Amniotic stem cell (primary cell): ENCODE results near the gene TTC28.
A peak's percentile ranks its signal among the peaks of the same experiment; 100 is the strongest.
"Not testable (repeated sequence)": the region's sequence is repeated elsewhere in the genome, so short reads cannot be mapped to it uniquely, and the experiment has no call there.

Source experiments
- DNase-seq: peaks from one replicate; lab custom pipeline; 2025; lab: John Stamatoyannopoulos, UW

The TTC28 gene

DNA sequence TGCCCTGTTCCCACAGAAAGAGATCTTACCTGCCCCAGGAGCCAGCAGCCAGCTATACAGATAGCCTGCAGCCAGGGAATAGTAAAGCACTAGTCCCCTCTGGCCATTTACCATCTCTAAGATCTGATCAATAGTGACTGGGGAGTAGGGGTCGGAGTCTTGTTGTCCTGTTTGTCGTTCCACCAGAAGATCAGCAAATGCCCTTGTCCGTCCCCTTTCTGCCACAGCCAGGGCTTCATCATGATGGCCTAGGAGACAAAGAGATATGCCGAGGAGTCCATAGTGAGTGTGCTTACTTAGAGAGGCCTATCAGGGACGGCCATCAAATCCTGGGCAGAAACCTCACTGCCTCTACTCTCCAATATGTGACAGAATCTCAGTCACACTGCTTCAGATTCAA lies 583.5 kb downstream of the TTC28 start:
- DNase-seq: no peak

DNA sequence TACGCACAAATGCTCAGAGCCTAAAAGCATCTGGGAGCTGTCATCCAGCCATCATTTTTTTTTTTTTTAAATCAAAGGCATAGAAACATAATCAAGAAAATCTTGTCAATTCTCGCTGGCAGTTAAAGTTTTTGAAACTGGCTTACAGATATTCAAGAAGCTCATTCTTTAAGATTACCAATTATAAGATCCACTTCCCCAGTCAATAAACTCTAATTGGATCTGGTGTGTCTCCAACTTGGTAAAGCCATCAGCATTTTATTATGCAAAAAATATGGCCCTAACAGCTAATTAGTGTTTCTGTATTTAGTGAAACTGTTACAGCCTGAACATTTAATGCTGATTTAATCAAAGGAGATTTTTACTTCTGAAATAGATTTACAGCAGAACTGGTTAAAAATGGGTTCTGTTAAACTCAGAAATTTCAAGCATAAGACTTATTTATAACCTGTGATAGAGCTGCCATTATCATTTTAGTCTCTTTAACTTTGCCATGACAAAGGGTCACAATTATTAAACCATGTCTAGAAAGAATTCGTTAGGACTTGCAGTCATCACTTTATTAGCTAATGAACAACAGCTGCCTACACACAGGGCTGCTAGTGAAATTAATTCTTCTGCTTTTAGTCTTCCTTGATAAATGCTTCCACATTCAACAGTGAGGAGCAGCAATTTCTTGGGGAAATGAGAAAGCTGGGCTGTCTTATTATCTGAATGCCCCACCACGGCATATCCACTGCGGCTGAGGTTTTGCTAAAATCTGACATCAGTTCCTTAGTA lies 584.1 kb downstream of the TTC28 start:
- no peak for DNase-seq

DNA sequence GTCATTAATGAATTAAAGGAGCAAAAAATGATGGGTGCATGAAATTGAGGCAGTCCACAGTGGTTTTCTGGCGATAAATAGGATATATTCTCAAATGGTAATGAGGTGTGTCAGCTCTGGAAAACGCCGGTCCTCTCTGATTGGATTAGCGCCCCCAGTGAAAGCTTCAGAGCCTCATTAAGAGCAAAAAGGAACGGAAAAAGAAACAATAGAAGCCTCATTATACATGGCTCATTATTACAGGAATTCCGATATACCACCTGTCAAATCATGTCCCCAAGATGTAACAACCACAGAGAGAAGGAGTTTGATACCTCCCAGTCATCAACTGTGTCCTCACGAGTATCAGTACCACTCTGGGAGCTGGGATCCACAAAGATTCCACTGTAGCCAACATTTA lies 584.9 kb downstream of the TTC28 start:
- DNase-seq: no peak

DNA sequence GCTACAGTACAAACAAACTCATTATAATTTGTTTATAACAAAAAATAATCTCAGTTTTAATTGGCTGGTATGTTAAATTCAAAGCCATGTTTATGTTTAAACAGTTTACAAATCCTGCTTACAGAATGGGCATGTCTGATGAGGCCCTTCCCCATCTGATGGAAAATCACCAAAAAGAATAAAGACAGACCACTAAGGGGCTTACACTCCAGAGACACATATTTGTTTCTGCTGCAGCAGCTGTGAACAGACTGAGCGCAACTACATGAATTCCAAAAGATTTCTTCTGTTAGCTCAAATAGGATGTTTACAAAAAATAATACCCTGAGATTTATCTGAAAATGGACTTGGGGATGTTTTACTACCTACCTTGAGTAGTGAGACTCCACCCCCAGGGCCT lies 585.9 kb downstream of the TTC28 start:
- no peak for DNase-seq

DNA sequence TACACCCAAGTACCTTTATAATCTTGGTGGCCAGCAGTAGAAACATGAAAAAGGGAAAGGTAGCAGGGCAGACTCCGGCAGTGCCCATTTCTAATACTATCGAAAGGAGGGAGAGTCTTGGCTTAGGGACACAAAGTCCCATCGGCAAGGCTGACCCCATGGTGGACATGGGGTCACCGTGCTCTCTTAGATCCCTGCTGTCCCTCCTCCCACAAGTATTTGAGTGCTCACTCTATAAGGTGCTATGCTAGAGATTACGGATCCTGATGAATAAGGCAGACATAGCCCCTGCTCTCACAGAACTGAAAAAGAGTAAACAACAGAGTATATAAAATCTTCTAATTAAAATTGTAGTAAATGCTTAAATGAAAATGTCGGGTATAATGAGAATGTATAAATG lies 588.2 kb downstream of the TTC28 start:
- no peak for DNase-seq

DNA sequence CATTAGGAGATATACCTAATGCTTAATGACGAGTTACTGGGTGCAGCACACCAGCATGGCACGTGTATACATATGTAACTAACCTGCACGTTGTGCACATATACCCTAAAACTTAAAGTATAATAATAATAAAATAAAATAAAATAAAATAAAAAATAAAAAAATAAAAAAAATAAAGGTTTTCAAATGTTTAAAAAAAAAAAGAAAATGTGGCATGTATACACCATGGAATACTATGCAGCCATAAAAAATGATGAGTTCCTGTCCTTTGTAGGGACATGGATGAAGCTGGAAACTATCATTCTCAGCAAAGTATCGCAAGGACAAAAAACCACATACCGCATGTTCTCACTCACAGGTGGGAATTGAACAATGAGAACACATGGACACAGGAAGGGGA lies 590.1 kb downstream of the TTC28 start:
- not testable (repeated sequence) for DNase-seq

DNA sequence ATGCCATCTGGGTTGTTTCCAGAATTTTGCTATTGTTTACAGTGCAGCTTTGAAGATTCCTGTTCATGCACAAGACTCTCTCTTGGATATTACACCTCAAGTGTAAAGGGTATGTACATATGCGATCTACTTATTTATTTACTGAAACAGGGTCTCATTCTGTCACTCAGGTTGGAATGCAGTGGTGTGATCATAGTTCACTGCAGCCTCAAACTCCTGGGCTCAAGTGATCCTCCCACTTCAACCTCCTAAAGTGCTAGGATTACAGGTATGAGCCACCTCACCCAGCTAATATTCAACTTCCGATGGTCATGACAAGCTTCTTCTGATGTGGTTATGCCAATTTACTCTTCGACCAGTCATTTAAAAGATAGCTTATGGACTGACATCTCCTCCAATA lies 602.5 kb downstream of the TTC28 start:
- no peak for DNase-seq

DNA sequence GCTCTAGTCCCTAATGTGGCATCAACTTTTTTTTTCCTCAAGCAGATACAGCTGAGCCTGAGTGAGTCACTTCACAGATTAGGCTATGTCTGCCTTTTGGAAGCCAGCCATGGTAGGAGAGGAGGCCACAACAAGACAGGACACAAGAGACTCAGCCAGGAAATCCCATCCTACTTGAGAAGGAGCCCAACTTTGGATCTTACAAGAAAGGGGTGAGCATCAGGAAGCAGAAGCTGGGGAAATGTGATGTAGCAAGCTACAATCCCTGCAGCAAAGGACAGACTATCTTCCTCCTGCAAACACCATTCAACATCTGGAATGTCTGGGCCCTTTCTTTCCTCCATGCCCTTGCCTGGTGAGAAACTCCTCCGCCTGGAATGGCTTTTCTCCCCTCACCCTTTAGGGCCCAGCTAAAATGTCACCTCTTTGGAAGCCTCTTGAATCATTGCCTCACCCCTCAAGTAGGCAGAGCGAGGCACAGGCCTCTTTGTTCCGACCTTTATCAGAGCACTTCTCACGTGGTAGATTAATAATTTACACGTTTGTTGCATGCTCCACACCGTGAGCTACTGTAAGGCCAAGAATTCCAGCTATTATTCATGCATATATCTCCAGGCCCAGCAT lies 604.2 kb downstream of the TTC28 start:
- peak; percentile 54 for DNase-seq

DNA sequence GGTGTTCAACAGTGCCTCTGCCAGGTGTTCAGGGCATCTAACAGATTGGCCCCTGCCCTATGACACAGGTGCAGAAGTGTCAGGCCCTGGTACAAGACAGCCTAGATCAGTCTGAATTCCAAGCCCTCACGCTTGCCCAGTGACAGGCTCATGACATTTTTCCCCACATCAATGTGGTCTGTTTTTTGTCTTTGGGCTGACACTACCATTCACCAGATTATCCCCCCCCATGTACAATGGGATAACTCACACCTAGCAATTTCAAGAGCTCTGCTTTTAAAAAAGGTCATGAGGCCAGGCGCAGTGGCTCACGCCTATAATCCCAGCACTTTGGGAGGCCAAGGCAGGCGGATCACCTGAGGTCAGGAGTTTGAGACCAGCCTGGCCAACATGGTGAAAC lies 605.1 kb downstream of the TTC28 start:
- DNase-seq: no peak

DNA sequence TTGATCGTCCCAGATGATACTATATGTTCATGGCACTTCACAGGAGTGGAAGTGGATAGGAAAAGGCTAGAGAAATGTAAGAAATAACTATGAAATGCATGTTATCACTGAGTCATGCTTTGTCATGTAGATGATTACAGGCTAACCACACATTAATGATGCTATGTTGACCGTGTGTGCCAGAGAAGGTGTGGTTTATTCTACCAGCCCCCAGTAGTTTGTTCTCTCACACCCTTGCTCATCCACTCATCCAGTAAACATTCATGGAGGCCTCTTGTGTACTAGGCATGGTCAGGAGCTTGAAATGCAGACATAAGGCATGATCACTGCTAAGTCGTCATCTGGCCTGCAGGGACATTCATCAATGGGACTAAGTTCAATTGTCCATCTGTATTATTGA lies 607.6 kb downstream of the TTC28 start:
- no peak for DNase-seq

DNA sequence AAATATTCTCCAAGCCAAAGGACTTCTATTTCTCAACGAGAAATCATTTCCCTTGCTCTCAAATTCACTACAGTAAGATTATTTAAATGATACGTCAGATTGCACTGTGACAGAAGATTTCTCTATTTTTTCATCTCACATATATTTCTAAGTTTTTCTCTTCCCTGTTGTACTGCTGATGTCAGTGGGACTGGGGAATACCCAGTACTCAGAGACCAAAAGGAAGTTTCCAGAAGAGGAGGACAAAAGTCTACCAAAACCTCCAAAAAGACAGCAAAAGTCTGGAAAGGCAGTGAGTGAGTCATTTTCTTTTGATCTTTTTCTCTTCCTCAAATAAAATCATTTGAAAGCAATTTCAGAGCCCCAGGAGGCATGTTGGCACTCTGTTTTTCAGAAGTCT lies 610.8 kb downstream of the TTC28 start:
- no peak for DNase-seq

DNA sequence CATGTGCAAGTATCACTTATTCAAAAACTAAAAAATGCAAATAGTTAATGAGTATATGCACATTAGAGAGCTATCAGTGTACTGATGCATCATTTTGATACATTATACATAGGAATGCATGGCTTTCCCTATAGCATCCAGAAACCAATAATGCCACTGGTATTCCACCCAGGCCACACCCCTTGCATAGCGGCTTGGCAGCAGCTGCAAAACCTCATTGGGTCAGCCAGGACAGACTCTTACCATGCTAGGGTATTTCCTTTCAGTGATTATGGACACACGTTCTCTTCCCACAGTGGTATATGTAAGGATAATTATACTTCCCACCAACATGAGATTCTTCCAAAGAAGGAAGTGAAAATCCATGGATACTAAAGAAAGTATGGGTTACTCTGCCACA lies 614.7 kb downstream of the TTC28 start:
- DNase-seq: no peak

DNA sequence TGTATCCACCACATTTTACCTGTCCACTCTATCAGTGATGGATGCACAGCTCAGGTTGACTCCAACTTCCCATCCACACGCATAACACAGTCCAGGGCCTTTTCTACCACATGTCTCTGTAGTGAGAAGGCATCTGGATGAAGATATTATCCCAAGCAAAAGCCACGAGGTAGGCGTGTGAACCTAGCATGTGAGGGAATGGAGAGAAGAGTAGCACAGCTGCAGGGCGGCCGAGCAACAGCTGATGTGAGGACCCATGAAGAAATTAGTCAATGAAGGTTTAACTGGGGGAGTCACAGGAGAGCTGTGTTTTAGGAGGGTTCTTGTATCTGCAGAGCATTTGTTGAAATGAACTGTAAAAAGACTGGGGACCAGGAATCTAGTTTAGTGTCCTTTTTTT lies 616.0 kb downstream of the TTC28 start:
- DNase-seq: no peak

DNA sequence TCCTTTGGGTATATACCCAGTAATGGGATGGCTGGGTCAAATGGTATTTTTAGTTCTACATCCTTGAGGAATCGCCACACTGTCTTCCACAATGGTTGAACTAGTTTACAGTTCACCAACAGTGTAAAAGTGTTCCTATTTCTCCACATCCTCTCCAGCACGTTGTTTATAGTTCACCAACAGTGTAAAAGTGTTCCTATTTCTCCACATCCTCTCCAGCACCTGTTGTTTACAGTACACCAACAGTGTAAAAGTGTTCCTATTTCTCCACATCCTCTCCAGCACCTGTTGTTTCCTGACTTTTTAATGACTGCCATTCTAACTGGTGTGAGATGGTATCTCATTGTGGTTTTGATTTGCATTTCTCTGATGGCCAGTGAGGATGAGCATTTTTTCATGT lies 619.0 kb downstream of the TTC28 start:
- DNase-seq: not testable (repeated sequence)

DNA sequence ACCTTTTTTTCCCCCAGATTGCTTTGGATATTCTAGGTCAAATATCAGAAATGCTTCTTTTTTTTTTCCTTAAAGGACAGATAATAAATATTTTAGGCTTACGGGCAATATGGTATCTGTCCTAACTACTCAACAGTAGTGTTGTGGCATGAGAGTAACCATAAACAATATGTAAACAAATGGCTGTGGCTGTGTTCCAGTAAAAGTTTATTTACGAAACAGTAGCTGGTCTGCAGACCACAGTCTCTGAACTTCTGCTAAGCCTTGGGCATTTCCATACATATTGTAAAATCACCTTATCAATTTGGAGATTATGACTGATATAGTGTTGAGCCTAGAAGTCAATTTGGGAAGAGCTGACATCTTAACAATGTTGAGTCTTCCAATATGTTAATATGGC lies 621.6 kb downstream of the TTC28 start:
- DNase-seq: no peak

DNA sequence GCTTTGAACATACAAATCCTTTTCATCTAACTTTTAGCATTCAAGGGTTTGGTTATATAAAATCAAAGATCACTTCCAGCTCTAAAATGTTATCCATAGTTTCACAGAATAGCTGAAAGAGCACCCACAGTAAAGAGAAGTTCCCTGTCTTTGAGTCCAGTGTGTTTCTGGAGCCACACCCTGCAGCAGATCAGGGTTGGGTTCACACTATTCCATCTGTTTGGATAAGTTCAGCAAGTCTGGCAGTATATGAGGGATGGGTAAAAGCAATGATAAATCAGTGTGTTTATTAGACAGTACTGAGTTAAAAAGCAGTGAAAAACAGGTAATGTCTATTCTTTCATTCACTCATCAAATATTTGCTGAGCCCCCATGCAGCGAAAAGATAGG lies 624.8 kb downstream of the TTC28 start:
- no peak for DNase-seq

DNA sequence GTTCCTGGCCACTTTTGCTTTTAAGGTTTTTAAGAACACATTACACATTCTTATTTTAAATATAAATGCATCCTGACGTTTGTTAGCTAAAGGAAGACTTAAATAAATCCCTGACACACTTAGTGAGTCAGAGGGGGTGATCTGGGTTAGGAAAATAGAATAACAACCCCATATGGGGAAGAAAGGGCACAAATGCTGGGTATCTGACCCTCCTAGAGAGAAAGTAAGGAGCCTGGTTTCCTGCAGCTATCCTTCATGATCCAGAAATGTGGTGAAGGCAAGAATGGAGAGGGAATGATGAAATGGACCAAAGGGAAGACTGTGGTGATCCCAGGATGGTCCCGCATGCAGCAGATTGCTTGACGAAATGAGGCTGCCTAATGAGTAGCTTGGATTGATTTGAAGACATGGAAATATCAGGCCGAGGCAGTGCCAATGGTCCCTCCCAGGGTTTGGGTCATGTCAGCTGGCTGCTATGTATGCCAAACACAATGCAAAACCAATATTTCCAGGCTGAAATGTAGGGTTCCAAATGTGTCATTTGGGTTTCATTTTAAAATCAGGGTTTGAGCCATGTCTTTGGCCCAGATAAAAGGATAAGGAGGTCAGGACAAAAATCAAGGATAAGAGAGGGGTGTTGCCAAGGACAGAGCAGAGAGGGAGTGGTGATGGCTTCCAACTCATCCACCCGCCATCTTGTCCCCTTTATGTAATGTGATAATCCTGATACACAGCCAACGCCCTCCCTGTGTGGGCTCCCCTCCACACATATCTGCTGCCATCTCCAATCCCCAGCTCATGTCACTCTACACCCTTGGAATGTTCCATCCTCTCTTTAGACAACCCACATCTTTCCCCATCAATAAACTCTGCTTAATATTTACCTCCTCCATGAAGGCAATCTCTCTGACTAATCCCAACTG lies 625.5 kb downstream of the TTC28 start:
- no peak for DNase-seq

DNA sequence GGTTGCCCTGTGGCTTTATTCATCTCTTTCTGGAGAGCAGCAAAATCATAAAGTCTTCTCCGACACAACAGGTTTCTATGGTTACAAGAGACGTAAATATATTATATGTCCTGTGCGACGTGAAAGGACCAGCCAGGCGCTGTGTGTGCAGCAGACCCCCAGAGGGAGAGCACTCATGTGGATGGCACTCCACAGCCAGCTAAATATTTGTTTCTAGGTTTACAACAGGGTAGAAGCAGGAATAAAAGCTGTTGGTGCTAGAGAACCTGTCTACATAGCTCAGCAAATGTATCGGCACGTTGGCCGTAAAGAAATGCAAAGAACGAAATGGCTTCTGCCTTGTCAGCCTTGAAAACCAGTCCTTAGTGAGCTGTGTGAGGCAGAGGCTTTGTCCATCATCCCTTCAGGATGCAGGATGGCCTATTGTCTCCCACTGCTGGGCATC lies 626.8 kb downstream of the TTC28 start:
- DNase-seq: no peak

DNA sequence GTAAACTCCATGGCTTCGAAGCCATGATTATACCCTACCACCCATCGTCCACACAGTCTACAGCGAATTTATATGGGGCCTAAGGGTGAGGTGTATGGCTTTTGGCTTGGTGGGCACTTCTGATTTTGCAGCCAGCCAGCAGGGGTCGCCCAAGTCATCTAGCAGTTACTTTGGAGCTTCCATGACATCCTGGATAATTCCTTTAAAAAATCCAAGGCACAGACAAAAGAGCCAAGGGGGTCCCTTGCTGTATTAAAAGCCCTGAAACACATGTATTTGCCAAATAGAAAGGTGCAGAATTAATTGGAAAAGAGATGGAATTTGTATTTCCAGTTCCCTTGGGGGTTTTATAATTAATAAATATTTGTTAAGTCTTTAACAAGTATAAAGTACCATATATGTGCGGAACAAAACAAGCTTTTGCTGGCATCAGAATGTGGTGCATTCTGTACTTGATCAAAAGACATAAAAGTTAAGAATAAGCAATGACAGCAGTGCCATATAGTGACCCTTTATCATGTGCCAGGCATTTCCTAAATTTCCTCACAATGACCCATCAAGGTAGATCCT lies 627.8 kb downstream of the TTC28 start:
- DNase-seq: no peak

DNA sequence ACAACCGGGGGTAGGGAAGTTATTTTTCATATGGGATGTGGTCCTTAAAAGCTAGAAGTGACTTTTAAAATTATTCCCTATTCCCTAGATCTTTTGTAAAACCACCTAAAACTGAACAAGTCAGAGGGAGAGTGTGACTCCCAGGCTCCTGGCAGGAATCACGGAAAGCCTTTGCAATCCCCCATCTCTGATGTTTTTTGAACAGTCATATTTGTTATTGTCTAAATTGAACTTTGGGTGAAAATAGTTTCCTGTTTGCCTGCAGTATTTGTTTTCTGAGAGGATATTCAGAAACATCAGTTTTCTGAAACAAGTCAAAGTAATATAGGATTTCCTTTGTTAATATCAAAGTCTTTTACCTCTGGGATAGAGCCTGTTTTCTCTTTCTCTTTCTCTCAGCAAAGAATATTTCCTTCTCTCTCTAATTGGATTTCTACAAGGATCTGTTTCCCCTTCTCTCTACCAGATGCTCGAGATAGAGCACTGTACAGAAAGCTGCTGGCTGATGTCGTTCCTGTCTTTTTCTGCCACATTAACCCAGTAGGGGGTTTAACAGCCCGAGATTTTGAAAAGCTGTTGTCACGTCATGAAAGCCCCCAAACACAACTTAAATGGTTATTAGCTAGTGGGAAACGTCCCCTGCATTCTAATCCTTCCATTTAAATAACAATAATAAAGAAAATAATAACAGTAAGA lies 628.4 kb downstream of the TTC28 start:
- no peak for DNase-seq

DNA sequence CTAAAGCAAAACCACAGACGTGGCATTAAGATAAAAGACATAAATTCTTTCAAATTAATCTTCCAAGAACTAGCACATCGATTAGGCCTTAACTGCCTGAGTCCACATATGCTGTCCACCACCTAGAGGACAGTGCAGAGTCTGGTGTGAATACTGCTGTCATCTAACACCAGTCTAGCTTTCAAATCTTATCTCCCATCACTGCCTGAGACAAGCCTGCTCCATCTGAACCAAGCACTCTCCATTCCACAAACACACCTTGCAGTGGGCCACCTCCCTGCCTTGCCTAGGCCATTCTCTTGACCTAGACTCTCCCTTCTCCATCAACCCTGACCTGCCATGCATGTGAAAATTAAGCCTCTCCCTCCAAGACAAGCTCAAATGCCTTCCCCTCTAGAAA lies 631.1 kb downstream of the TTC28 start:
- DNase-seq: no peak

DNA sequence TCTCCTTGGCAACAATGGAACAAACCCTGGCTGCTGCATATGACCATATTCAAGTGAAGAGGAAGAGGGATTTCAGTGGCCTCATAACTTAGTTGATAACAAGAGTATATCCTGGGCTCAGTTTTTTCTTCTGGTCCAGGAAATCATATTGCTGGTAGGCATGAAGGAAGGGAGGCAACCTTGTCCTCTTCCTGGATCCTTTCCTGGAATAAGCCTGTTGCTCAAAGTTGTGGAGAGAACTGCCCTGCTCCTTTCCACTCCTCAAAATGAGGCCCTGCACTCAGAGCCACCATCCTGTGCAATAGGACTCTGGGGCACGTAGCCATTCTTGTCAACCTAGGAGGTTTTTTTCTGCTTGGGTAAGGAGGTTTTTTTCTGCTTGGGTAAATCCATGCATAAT lies 631.9 kb downstream of the TTC28 start:
- DNase-seq: no peak
